ENCODE results near the gene C7.

- no peak for TF ChIP-seq CTCF (IDR thresholded peaks at IDR 0.05)
- TF ChIP-seq EP300 (IDR thresholded peaks at IDR 0.05; ENCODE audit: low read depth), result no peak
- TF ChIP-seq POLR2AphosphoS5 (IDR thresholded peaks at IDR 0.05), result no peak
- no peak for TF ChIP-seq POLR2A (IDR thresholded peaks at IDR 0.05)
Observed at GRCh38 chr5:40995801-40996586, 86.7 kb downstream of the C7 start.

All from transverse colon (tissue), 4 donors.